Neural cell (in vitro differentiated cells): ENCODE data around the gene ARHGAP6.

Experiments
- EZH2 ChIP-seq: fragments of 200-600, 300-800 bp; shearing (Covaris generic), sonication (generic); IDR thresholded peaks from 2 replicates; pipeline ENCODE4 v1.6.1; 2014; ENCODE audit warnings: antibody characterized with exemption, low read length, borderline replicate concordance, mild to moderate bottlenecking; ENCODE audit not compliant: insufficient read depth, poor library complexity, severe bottlenecking
- RAD21 ChIP-seq: fragments of 450-650 bp; conservative IDR thresholded peaks from 2 replicates; pipeline ENCODE4 v1.6.1; 2014; ENCODE audit warnings: antibody characterized with exemption, mild to moderate bottlenecking, moderate library complexity
- TF ChIP-seq, protein P1 (sequence below): fragments of 450-650 bp; IDR thresholded peaks from 2 replicates; pipeline ENCODE4 v1.5.1; 2014; ENCODE audit warnings: antibody characterized with exemption, mild to moderate bottlenecking, moderate library complexity; ENCODE audit not compliant: poor library complexity, severe bottlenecking

DNA sequence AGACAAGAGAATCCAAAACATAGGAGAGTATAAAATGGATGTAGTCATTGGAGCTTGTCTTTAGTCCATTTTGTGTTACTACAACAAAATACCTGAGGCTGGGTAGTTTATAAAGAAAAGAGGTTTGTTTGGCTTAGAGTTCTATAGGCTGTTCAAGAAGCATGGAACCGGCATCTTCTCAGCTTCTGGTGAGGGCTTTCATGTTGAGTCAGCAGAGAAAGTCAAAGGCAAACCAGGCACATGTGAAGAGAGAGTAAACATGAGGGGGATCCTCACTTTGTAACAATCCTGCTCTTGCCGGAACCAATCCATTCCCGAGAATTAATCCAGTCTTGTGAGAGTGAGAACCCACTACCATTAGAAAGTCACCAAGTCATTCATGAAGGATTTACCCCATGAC, 562.7 kb downstream of the ARHGAP6 start:
- TF ChIP-seq EZH2 = no peak
- TF ChIP-seq RAD21 = no peak
- TF ChIP-seq, protein P1, sequence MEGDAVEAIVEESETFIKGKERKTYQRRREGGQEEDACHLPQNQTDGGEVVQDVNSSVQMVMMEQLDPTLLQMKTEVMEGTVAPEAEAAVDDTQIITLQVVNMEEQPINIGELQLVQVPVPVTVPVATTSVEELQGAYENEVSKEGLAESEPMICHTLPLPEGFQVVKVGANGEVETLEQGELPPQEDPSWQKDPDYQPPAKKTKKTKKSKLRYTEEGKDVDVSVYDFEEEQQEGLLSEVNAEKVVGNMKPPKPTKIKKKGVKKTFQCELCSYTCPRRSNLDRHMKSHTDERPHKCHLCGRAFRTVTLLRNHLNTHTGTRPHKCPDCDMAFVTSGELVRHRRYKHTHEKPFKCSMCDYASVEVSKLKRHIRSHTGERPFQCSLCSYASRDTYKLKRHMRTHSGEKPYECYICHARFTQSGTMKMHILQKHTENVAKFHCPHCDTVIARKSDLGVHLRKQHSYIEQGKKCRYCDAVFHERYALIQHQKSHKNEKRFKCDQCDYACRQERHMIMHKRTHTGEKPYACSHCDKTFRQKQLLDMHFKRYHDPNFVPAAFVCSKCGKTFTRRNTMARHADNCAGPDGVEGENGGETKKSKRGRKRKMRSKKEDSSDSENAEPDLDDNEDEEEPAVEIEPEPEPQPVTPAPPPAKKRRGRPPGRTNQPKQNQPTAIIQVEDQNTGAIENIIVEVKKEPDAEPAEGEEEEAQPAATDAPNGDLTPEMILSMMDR = no peak
